Lower lobe of right lung (tissue), 2 donors: ENCODE results near the gene GRAMD1B. TPM values are rescaled to one million over a fixed set of nuclear protein-coding genes. Genes with fewer than 3 reads are reported as not detected.

ENCODE experiments used
- ATAC-seq, 2 donors: fragments of 200-7000 bp; cut with Tn5 transposase; one replicate each; pipeline ENCODE4 v1.9.1; 2020 to 2022; ENCODE audit warnings: mild to moderate bottlenecking in 2 of 2, moderate library complexity in 2 of 2
- DNase-seq: peaks from one replicate; pipeline ENCODE4 v3.0.0-alpha.2; 2020
- H3K27ac ChIP-seq: fragments of 200-600 bp; one replicate; pipeline ENCODE4 v1.8.0; 2022
- H3K27me3 ChIP-seq: fragments of 200-600 bp; one replicate; pipeline ENCODE4 v1.8.0; 2022; ENCODE audit warnings: low read depth
- H3K36me3 ChIP-seq: fragments of 200-600 bp; one replicate; pipeline ENCODE4 v1.8.0; 2022; ENCODE audit warnings: mild to moderate bottlenecking
- H3K4me1 ChIP-seq: fragments of 200-600 bp; one replicate; pipeline ENCODE4 v1.8.0; 2022
- H3K4me3 ChIP-seq: fragments of 200-600 bp; one replicate; pipeline ENCODE4 v1.8.0; 2022; ENCODE audit warnings: mild to moderate bottlenecking
- H3K9me3 ChIP-seq: fragments of 200-600 bp; one replicate; pipeline ENCODE4 v1.8.0; 2022
- intact Hi-C: fragments of 100-400 bp; cut with DNase I; formaldehyde crosslinking; loops from one replicate; pipeline ENCODE4 v1.11.0; 2022
- total RNA-seq: library from RNA; stranded (reverse); fragmentation: NEBNext Ultra II Directional; extraction: Animal tissue kit (Norgen Biotek cat#: 25700); gene quantifications from one replicate; pipeline ENCODE4 v1.2.1, GENCODE V29; 2021
- TF ChIP-seq, protein P1 (sequence below): fragments of 200-600 bp; IDR thresholded peaks from one replicate; pipeline ENCODE4 v1.8.0; 2022; ENCODE audit warnings: antibody characterized with exemption, mild to moderate bottlenecking
- donor health status: DM: no; HTN: yes; CAD: no; lungs with severe emphysema.

The GRAMD1B gene
- total RNA-seq, 1 donor from 2014 or later = 9.9 TPM

DNA sequence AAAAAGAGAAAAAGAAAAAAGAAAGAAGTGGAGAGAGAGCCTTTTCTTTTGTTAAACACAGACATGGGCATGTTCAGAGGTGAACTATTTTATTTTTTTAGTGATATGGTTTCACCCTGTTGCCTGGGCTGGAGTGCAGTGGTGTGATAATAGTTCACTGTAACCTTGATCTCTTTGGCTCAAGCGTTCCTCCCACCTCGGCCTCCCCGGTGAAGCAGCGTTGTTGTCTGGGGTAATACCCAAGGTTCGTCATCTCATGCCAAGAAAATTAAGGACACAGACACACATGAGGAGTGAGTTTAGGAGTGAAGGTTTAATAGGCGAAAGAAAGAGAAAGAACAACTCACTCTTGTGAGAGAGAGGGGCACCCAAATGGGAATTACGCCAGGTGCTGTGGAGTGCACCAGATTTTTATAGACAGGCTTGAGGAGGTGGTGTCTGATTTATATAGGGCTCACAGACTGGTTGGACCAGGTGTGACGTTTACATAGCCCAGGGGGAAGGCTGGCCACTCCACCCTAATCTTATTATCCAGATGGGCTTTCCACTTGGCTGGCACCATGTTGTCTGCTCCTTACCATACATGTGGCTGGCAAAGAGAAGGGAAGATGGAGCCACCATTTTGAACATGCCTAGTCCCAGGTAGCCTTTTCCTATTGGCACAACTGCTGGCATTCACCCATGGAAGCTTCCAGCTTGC, 42.3 kb downstream of the GRAMD1B start:
- Histone ChIP-seq H3K36me3 (no peaks in the 10 kb centered on the region), H3K27me3 (no peaks in the 10 kb centered on the region)
- intact Hi-C loops = no loop called here

DNA sequence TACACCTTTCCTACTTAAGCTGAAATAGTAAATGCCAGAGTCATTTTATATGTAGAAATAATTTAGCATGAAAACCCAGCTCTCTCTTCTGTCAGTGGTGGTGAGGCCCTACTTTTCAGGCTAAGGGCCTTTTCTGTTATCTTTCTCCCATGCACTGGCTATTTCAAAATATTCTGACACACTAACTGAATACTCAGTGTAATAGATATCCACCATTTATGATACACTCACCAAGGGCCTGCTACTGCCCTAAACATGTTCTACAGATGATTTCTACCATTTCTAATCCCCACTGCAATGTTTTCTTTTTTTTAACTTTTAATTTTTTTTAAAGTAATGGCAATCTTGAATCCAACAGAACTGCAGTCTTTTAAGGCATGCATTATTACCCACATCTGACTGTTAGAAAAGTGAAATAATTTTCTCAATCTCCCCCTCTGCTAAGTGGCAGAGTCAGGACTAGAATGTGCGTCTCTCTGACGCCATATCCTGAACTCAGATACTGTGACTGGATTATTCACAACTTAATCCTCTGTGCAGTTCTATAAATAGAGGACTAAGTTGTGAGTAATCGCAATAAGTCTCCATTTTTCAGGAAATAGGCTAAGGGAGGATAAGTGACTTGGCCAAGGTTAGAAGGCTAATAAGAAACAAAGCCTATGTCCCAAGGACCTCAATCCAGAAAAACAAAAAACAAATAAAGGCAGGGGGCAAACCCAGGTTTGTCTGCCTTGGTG, 44.0 kb downstream of the GRAMD1B start:
- TF ChIP-seq, protein P1, sequence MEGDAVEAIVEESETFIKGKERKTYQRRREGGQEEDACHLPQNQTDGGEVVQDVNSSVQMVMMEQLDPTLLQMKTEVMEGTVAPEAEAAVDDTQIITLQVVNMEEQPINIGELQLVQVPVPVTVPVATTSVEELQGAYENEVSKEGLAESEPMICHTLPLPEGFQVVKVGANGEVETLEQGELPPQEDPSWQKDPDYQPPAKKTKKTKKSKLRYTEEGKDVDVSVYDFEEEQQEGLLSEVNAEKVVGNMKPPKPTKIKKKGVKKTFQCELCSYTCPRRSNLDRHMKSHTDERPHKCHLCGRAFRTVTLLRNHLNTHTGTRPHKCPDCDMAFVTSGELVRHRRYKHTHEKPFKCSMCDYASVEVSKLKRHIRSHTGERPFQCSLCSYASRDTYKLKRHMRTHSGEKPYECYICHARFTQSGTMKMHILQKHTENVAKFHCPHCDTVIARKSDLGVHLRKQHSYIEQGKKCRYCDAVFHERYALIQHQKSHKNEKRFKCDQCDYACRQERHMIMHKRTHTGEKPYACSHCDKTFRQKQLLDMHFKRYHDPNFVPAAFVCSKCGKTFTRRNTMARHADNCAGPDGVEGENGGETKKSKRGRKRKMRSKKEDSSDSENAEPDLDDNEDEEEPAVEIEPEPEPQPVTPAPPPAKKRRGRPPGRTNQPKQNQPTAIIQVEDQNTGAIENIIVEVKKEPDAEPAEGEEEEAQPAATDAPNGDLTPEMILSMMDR = no peak
- Histone ChIP-seq H3K27ac (no peak overlapping the region), H3K36me3 (no peaks in the 10 kb centered on the region), H3K4me1 (peaks cover 10% of the 10 kb centered on the region), H3K9me3 (no peaks in the 10 kb centered on the region), H3K4me3 (no peak overlapping the region), H3K27me3 (no peaks in the 10 kb centered on the region)
- DNase-seq = no peak
- intact Hi-C loops = no loop called here
- ATAC-seq = no peak

More for the DNA sequence above, 42.3 kb downstream of the GRAMD1B start:
- Histone ChIP-seq H3K4me1 (no peaks in the 10 kb centered on the region), H3K4me3 (no peak overlapping the region), H3K9me3 (no peaks in the 10 kb centered on the region), H3K27ac (no peak overlapping the region)
- no peak for ATAC-seq
- DNase-seq = no peak
- TF ChIP-seq, protein P1 = no peak

DNA sequence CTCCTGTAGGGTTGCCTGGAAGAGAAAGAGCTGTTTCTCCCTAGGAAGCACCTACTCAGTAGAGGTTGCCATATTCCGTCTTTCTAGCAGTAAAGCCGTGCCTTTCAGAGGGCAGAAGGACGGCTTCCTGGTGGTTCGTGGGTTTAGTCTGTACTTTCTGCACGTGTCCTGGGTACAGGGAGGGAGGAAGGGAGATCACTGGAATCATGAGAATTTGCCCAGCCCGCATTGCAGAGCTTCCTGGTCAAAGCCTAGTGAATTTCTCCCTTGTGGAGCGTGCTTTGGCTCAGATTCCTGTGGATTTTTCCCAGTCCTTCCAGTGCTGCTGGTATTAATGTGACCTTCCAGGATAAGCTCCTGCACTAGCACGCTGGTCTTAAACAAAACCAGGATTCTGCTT, 44.9 kb downstream of the GRAMD1B start:
- Histone ChIP-seq H3K36me3 (no peaks in the 10 kb centered on the region), H3K4me1 (peaks cover 10% of the 10 kb centered on the region), H3K27ac (no peak overlapping the region), H3K9me3 (no peaks in the 10 kb centered on the region), H3K27me3 (no peaks in the 10 kb centered on the region), H3K4me3 (no peak overlapping the region)
- DNase-seq (no peak), ATAC-seq (no peak)
- intact Hi-C loops = loop anchor here (5.0 kb wide), 1 partner anchor 173 kb away; no protein-coding TSS in a partner anchor
- TF ChIP-seq, protein P1 = no peak

DNA sequence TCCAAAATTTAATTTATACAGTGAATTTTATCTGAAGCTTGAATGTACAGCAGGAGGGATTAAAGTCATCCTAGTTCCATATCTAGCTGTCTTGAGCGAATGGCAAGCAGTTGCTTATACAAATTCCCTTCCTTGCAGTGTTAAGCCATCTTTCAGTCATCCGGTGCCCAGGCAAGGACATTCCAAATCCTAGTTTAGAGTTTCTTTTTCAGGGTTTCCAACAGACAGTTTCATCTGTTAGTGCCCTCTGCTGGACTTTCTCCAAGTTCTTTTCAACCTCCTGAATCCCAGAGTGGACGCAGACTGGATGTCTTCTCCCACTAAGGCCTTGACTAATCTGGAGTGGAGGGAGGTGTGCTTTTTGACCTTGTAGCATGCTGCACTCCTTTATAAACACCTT, 45.4 kb downstream of the GRAMD1B start:
- no peak for DNase-seq
- no peak overlapping the region for H3K27ac ChIP-seq

DNA sequence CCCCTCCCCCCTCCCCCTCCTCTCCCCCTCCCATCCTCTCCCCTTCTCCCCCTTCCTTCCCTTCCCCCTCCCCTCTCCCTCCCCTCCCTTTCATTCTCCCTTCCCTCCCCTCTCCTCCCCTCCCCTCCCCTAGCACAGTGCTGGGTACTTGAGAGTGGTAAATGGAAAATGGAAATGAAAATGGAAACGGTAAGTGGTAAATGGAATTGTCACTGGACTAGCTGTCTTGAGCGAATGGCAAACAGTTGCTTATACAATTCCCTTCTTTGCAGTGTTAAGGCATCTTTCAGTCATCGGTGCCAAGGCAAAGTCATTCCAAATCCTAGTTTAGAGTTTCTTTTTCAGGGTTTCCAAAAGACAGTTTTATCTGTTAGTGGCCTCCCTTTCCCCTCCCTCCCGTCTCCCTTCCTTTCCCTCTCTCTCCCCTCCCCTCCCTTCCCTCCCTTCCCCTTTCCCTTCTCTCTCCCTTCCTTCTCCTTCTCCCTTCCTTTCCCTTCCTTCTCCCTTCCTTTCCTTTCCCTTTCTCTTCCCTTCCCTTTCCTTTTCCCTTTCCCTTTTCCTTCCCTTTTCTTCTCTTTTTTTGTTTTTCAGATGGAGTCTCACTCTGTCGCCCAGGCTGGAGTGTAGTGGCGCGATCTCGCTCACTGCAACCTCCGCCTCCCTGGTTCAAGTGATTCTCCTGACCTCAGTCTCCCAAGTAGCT, 47.3 kb downstream of the GRAMD1B start:
- DNase-seq (no peak), ATAC-seq (no peak)
- no peak overlapping the region for H3K4me3 ChIP-seq
- no peaks in the 10 kb centered on the region for H3K9me3 ChIP-seq
- TF ChIP-seq, protein P1 = no peak
- H3K36me3 ChIP-seq = no peaks in the 10 kb centered on the region
- no peaks in the 10 kb centered on the region for H3K27me3 ChIP-seq
- peaks cover 10% of the 10 kb centered on the region for H3K4me1 ChIP-seq
- intact Hi-C loops = loop anchor here (5.0 kb wide), 1 partner anchor 175 kb away; no protein-coding TSS in a partner anchor
- H3K27ac ChIP-seq = no peak overlapping the region

More for the DNA sequence above, 45.4 kb downstream of the GRAMD1B start:
- Histone ChIP-seq H3K4me3 (no peak overlapping the region), H3K36me3 (no peaks in the 10 kb centered on the region), H3K9me3 (no peaks in the 10 kb centered on the region), H3K4me1 (peaks cover 10% of the 10 kb centered on the region), H3K27me3 (no peaks in the 10 kb centered on the region)
- no peak for ATAC-seq
- TF ChIP-seq, protein P1 = no peak
- intact Hi-C loops = loop anchor here (5.0 kb wide), 1 partner anchor 173 kb away; no protein-coding TSS in a partner anchor
